GM19193 (cell line): Measurements from ENCODE around the gene F8.

Experiments
- POLR2A ChIP-seq: IDR thresholded peaks from 4 replicates; pipeline ENCODE4 v1.6.1; 2011; ENCODE audit not compliant: insufficient read depth, insufficient read length; ENCODE audit errors: extremely low read depth

Gene F8

GRCh38 chrX:155022585-155022984, at the start of gene F8:
F8 (minus strand) TSS chrX:155022723; CDS start chrX:155022552, 171 bp downstream.
- no peak for TF ChIP-seq POLR2A

GRCh38 chrX:155071694-155072280, 49.3 kb upstream of the F8 start:
- no peak for TF ChIP-seq POLR2A

- TF ChIP-seq POLR2A = peak; percentile 71
Measured at GRCh38 chrX:155070975-155071693, 48.6 kb upstream of the F8 start, which contains the start of the genes BRCC3, CMC4 and MTCP1. BRCC3 (plus strand) TSS chrX:155071508; CDS start chrX:155071528, 20 bp downstream. CMC4 (minus strand) TSS chrX:155071136; CDS start chrX:155064023, 7,113 bp downstream. MTCP1 (minus strand) TSS chrX:155071136; CDS start chrX:155066010, 5,126 bp downstream.

- TF ChIP-seq POLR2A = no peak
Measured at GRCh38 chrX:155070663-155070974, 48.1 kb upstream of the F8 start.

- no peak for TF ChIP-seq POLR2A
Measured at GRCh38 chrX:155070038-155070437, 47.5 kb upstream of the F8 start.

- TF ChIP-seq POLR2A = no peak
Measured at GRCh38 chrX:155069414-155069813, 46.9 kb upstream of the F8 start.

GRCh38 chrX:155068165-155068564, 45.6 kb upstream of the F8 start:
- TF ChIP-seq POLR2A = no peak

GRCh38 chrX:155065035-155065734, 42.7 kb upstream of the F8 start:
- TF ChIP-seq POLR2A = no peak

- TF ChIP-seq POLR2A = no peak
Measured at GRCh38 chrX:155061760-155062159, 39.2 kb upstream of the F8 start.

GRCh38 chrX:155056877-155057792, 34.6 kb upstream of the F8 start:
- no peak for TF ChIP-seq POLR2A

GRCh38 chrX:155056471-155056870, 33.9 kb upstream of the F8 start:
- no peak for TF ChIP-seq POLR2A

GRCh38 chrX:155055494-155055893, 33.0 kb upstream of the F8 start:
- no peak for TF ChIP-seq POLR2A

GRCh38 chrX:155054255-155054654, 31.7 kb upstream of the F8 start:
- no peak for TF ChIP-seq POLR2A

- TF ChIP-seq POLR2A = no peak
Measured at GRCh38 chrX:155053656-155054055, 31.1 kb upstream of the F8 start.
